OCI-LY1 (cell line): ENCODE data around the gene OLIG1.

Experiments
- H2AFZ ChIP-seq: fragments of 200-600 bp; sonication (generic), shearing (Covaris generic); 2 replicates; pipeline ENCODE4 v1.6.0; 2014; ENCODE audit warnings: antibody characterized with exemption, mild to moderate bottlenecking, low read length
- H3F3A ChIP-seq: fragments of 200-600 bp; sonication (generic), shearing (Covaris generic); 2 replicates; pipeline ENCODE4 v1.6.0; 2014; ENCODE audit warnings: mild to moderate bottlenecking, antibody characterized with exemption, low read length, moderate library complexity; ENCODE audit not compliant: insufficient read depth
- H3K27ac ChIP-seq: fragments of 200-600 bp; sonication (generic); 2 replicates; pipeline ENCODE4 v1.5.1; 2014; ENCODE audit warnings: low read length, mixed run types, mild to moderate bottlenecking, low read depth; ENCODE audit not compliant: poor library complexity, severe bottlenecking
- H3K27me3 ChIP-seq: fragments of 200-600 bp; sonication (generic); 2 replicates; pipeline ENCODE4 v1.6.0; 2014; ENCODE audit warnings: antibody characterized with exemption, mild to moderate bottlenecking, low read length, moderate library complexity; ENCODE audit not compliant: insufficient read depth
- H3K36me3 ChIP-seq: fragments of 200-600 bp; sonication (generic); 2 replicates; pipeline ENCODE4 v1.6.1; 2014; ENCODE audit warnings: mild to moderate bottlenecking, antibody characterized with exemption, low read length, moderate library complexity, mixed read lengths; ENCODE audit not compliant: insufficient read depth
- H3K4me1 ChIP-seq: fragments of 200-600 bp; sonication (generic); 2 replicates; pipeline ENCODE4 v1.5.1; 2014; ENCODE audit warnings: mild to moderate bottlenecking, low read length, moderate library complexity; ENCODE audit not compliant: insufficient read depth, severe bottlenecking
- H3K4me2 ChIP-seq: fragments of 200-600 bp; sonication (generic), shearing (Covaris generic); 2 replicates; pipeline ENCODE4 v1.6.1; 2014; ENCODE audit warnings: low read length
- H3K4me3 ChIP-seq: fragments of 200-600 bp; sonication (generic); 2 replicates; pipeline ENCODE4 v1.5.1; 2014; ENCODE audit warnings: low read length, low read depth, mild to moderate bottlenecking, mixed read lengths; ENCODE audit not compliant: poor library complexity, severe bottlenecking
- H3K79me2 ChIP-seq: fragments of 200-600 bp; shearing (Covaris generic); 2 replicates; pipeline ENCODE4 v1.6.1; 2016; ENCODE audit warnings: mixed run types, low read length, mixed read lengths; ENCODE audit not compliant: insufficient read depth
- H3K9ac ChIP-seq: fragments of 200-600 bp; sonication (generic), shearing (Covaris generic); 2 replicates; pipeline ENCODE4 v1.6.1; 2014; ENCODE audit warnings: mild to moderate bottlenecking, low read length, mixed read lengths
- H3K9me2 ChIP-seq: fragments of 200-600 bp; sonication (generic), shearing (Covaris generic); 2 replicates; pipeline ENCODE4 v1.6.1; 2014; ENCODE audit warnings: low read depth, mild to moderate bottlenecking, low read length, mixed read lengths
- H3K9me3 ChIP-seq: fragments of 200-600 bp; shearing (Covaris generic); 2 replicates; pipeline ENCODE4 v1.6.1; 2014; ENCODE audit warnings: low read length, mixed read lengths
- H4K20me1 ChIP-seq: fragments of 200-600 bp; sonication (generic), shearing (Covaris generic); 2 replicates; pipeline ENCODE4 v1.6.0; 2016; ENCODE audit warnings: mild to moderate bottlenecking, low read length; ENCODE audit not compliant: insufficient read depth
- CTCF ChIP-seq: fragments of 200-600 bp; sonication (generic), shearing (Covaris generic); IDR thresholded peaks from 2 replicates; pipeline ENCODE4 v1.5.1; 2017; ENCODE audit warnings: mild to moderate bottlenecking, antibody characterized with exemption, low read length, moderate library complexity, mixed read lengths
- EZH2 ChIP-seq: fragments of 200-600 bp; sonication (generic), shearing (Covaris generic); IDR thresholded peaks from 2 replicates; pipeline ENCODE4 v1.8.0; 2017; ENCODE audit warnings: borderline replicate concordance, mixed run types, mild to moderate bottlenecking, antibody characterized with exemption, low read length, moderate library complexity, mixed read lengths

Gene OLIG1

GRCh38 chr21:33080376-33080775, 10.4 kb downstream of the OLIG1 start:
- Histone ChIP-seq H3K4me1 (peaks cover 5% of the 10 kb centered on the region), H3K4me2 (no peak overlapping the region), H4K20me1 (no peaks in the 10 kb centered on the region), H2AFZ (no peak overlapping the region), H3K4me3 (no peak overlapping the region), H3K9me3 (no peaks in the 10 kb centered on the region), H3K9ac (no peak overlapping the region), H3K36me3 (no peaks in the 10 kb centered on the region), H3K27me3 (no peaks in the 10 kb centered on the region), H3K79me2 (no peaks in the 10 kb centered on the region), H3F3A (no peaks in the 10 kb centered on the region), H3K27ac (no peak overlapping the region), H3K9me2 (no peaks in the 10 kb centered on the region)
- no peak for TF ChIP-seq EZH2
- TF ChIP-seq CTCF = 0 out of 2 replicates have a peak, but pooled peaks have one; percentile 5

GRCh38 chr21:33080776-33081175, 10.8 kb downstream of the OLIG1 start:
- Histone ChIP-seq H3K27me3 (no peaks in the 10 kb centered on the region), H2AFZ (no peak overlapping the region)
- no peak for TF ChIP-seq EZH2
- TF ChIP-seq CTCF = no peak

GRCh38 chr21:33088384-33088783, 18.4 kb downstream of the OLIG1 start:
- no peaks in the 10 kb centered on the region for H4K20me1 ChIP-seq
- H3K79me2 ChIP-seq = no peaks in the 10 kb centered on the region
- H3K9me3 ChIP-seq = no peaks in the 10 kb centered on the region
- H3K27me3 ChIP-seq = no peaks in the 10 kb centered on the region; the same call in 1 of the 2 replicates
- no peaks in the 10 kb centered on the region for H3K36me3 ChIP-seq
- H3K9me2 ChIP-seq = no peaks in the 10 kb centered on the region
- no peak for TF ChIP-seq EZH2
- no peak for TF ChIP-seq CTCF
- H2AFZ ChIP-seq = no peak overlapping the region
- H3K9ac ChIP-seq = no peak overlapping the region
- no peaks in the 10 kb centered on the region for H3K4me1 ChIP-seq
- H3K4me2 ChIP-seq = no peak overlapping the region
- no peaks in the 10 kb centered on the region for H3F3A ChIP-seq
- H3K4me3 ChIP-seq = no peak overlapping the region
- H3K27ac ChIP-seq = no peak overlapping the region

More at GRCh38 chr21:33080776-33081175, 10.8 kb downstream of the OLIG1 start:
- no peaks in the 10 kb centered on the region for H3K79me2 ChIP-seq
- H3K9me3 ChIP-seq = no peaks in the 10 kb centered on the region
- H3K4me3 ChIP-seq = no peak overlapping the region
- H3K9me2 ChIP-seq = no peaks in the 10 kb centered on the region
- no peak overlapping the region for H3K27ac ChIP-seq
- no peaks in the 10 kb centered on the region for H3F3A ChIP-seq
- no peaks in the 10 kb centered on the region for H3K36me3 ChIP-seq
- peaks cover 5% of the 10 kb centered on the region for H3K4me1 ChIP-seq
- H4K20me1 ChIP-seq = no peaks in the 10 kb centered on the region
- no peak overlapping the region for H3K9ac ChIP-seq
- H3K4me2 ChIP-seq = no peak overlapping the region
